Effector memory CD4-positive, alpha-beta T cell (primary cell): ENCODE results near the gene HBP1.

ENCODE experiments used
- DNase-seq, 3 donors: peaks; one replicate each; pipeline ENCODE4 v3.0.0-alpha.2; 2020
- H3K27ac ChIP-seq: 2 replicates; pipeline ENCODE4 v1.7.0; 2013; ENCODE audit warnings: mild to moderate bottlenecking, low read length, moderate library complexity; ENCODE audit not compliant: insufficient read depth, poor library complexity, severe bottlenecking
- H3K27me3 ChIP-seq: replicated peaks from 2 replicates; pipeline ENCODE4 v1.7.0; 2013; ENCODE audit warnings: mild to moderate bottlenecking, low read length; ENCODE audit not compliant: insufficient read depth, control insufficient read depth, poor library complexity, severe bottlenecking
- H3K36me3 ChIP-seq: 2 replicates; pipeline ENCODE4 v1.7.0; 2013; ENCODE audit warnings: mild to moderate bottlenecking, low read length, moderate library complexity; ENCODE audit not compliant: control insufficient read depth, insufficient read depth
- H3K4me1 ChIP-seq: 2 replicates; pipeline ENCODE4 v1.7.0; 2013; ENCODE audit warnings: low read length, mild to moderate bottlenecking; ENCODE audit not compliant: control insufficient read depth, insufficient read depth, poor library complexity, severe bottlenecking
- H3K4me3 ChIP-seq: 2 replicates; pipeline ENCODE4 v1.7.0; 2013; ENCODE audit warnings: low read length, low read depth, mild to moderate bottlenecking; ENCODE audit not compliant: insufficient read depth, poor library complexity, severe bottlenecking
- H3K9me3 ChIP-seq: 2 replicates; pipeline ENCODE4 v1.7.0; 2013; ENCODE audit warnings: mild to moderate bottlenecking, low read length, moderate library complexity; ENCODE audit not compliant: control insufficient read depth

The HBP1 gene

DNA sequence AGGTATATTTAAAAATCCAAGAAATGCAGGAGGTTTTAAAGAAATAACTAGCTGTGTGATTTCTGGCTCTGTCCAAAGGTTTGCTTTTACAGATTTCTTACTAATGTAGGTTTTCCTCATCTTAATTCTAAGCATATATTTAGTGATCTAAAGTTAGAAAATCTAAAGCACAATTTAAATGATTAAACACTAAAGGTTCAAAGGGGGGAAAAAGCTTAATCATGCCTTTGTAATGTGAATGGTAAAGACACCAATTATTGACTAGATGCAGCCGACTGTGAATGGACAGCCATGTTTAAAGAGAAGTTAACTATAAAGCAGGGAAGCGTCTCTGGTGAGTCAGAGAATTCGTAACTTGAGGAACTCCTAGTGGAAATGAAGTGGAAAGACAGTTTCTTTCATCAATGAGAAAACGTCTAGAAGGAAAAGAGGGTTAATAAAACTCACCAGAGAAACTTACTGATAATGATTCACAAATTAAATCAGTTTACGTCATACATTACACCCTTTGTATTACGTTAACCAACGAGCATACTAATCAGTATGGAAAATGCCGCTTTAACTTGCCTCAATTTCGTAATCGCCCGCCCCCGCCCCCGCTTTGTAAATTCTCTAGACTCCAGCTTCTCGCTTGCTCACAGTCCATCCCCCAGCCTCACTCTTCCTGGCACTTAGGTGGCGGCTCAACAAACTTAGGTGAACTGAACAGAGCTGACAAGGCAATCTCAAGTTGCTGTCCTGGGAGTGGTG lies 1.1 kb upstream of the HBP1 start:
- peak overlapping the region; percentile 54 for H3K4me3 ChIP-seq
- no peaks in the 10 kb centered on the region for H3K4me1 ChIP-seq
- peak; percentile 57 to 70 (median 58) for DNase-seq
- H3K36me3 ChIP-seq = peaks cover 9% of the 10 kb centered on the region
- peak overlapping the region; percentile 99 for H3K27ac ChIP-seq
- no peaks in the 10 kb centered on the region for H3K9me3 ChIP-seq
- no peaks in the 10 kb centered on the region for H3K27me3 ChIP-seq

DNA sequence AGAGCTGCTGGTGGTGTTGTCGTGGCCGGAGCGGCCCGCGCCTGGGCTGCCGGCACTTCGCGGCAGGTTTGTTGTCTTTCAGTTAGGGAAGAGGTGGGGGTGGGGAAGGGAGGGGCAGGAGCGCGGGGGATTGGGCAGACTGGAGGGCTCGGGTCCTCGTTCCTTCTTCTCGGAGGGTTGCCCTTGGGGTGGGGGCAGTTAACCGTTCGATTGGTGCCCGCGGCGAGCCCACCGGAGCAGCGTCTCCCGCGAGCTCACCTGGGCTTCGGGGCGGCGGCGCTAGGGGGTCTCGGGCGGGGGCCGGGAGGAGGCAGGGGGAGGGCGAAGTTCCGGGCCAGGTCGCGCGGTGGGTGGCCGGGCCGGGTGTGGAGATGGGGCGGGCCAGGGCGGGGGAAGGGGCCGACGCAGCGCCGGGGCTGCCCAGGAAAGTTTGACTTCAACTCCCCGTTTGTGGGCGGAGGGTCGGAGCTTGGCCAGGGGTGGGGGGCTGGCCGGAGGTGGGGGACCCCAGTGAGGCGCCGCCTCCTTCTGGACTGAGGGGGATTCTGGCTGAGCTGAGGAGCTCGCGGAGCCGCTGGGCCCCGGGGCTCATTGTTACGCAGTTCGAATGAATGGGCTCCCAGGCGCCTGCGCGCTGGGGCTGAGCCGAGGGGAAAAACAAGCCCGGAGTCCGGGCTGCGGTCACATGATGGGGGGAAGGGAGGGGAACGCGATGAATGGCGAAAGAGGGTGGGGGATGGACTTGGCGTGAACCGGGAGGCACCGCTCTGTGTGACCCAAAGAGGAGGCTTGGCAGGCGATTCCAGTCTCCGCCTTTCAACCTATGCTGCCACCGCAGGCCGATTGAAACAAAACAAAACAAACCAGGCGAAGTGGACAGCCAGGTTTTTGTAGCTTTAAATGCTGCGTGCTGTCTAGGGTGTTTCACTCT lies 582 bp downstream of the HBP1 start:
- H3K4me1 ChIP-seq = peaks cover 6% of the 10 kb centered on the region

DNA sequence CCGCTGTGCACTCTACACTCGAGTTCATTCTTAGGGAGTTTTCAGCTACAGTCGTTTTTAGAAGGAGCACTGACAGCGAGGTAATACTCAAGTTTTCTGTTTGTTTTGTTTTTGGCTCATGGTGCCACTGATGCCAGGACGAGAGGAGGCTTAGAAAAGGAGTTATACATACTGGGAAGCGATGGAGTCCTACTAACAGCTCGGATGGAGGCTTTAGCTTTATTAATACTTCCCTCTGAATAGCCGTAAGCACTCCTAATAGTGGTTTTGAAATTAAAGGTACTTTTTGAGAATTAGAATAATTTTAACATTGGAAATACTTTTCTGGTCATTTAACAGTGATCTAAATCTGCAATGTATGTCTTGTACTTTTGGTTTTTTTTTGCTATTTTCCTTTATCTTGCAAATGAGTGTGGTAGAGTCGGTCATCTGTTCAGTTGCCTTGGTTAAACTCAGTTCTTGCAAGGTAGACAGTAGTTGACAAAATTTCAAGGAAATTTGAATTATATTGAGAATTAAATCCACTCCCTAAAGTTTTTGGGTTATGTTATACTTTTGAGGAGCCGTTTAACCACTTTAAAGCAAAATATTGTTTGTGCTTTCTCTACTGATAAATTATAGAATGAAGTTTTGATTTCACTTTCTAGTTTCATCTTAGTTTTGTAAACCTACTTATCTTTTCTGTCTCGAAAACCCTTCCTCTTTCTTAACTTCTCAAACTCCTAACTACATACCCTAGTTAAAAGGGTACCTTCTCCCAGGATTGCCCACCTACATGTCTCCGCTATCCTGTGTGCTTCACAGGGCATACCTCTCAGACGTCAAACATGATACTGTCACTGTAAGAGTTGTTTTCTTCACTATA lies 1.5 kb downstream of the HBP1 start:
- Histone ChIP-seq H3K27me3 (no peaks in the 10 kb centered on the region), H3K9me3 (no peaks in the 10 kb centered on the region), H3K4me1 (peaks cover 7% of the 10 kb centered on the region), H3K27ac (peak overlapping the region; percentile 99), H3K4me3 (peak overlapping the region; percentile 97), H3K36me3 (peaks cover 9% of the 10 kb centered on the region)
- no peak for DNase-seq

More for the DNA sequence above, 582 bp downstream of the HBP1 start:
- Histone ChIP-seq H3K27me3 (no peaks in the 10 kb centered on the region), H3K27ac (peak overlapping the region; percentile 99), H3K36me3 (peaks cover 9% of the 10 kb centered on the region), H3K9me3 (no peaks in the 10 kb centered on the region), H3K4me3 (peak overlapping the region; percentile 97)
- peak; percentile 76 to 86 (median 82) for DNase-seq

DNA sequence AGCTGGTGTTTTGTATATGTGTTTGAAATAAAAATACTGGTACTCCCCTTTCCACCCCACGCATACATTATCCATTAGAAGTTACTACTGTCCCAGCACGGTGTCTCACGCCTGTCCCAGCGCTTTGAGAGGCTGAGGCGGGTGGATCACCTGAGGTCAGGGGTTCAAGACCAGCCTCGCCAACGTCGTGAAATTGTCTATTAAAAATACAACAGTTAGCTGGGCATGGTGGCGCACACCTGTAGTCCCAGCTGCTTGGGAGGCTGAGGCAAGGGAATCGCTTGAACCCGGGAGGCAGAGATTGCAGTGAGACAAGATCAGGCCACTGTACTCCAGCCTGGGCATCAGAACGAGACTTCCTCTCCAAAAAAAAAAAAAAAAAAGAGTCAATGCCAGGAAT lies 2.7 kb downstream of the HBP1 start:
- Histone ChIP-seq H3K36me3 (peaks cover 9% of the 10 kb centered on the region), H3K4me1 (peaks cover 12% of the 10 kb centered on the region), H3K4me3 (no peak overlapping the region)

DNA sequence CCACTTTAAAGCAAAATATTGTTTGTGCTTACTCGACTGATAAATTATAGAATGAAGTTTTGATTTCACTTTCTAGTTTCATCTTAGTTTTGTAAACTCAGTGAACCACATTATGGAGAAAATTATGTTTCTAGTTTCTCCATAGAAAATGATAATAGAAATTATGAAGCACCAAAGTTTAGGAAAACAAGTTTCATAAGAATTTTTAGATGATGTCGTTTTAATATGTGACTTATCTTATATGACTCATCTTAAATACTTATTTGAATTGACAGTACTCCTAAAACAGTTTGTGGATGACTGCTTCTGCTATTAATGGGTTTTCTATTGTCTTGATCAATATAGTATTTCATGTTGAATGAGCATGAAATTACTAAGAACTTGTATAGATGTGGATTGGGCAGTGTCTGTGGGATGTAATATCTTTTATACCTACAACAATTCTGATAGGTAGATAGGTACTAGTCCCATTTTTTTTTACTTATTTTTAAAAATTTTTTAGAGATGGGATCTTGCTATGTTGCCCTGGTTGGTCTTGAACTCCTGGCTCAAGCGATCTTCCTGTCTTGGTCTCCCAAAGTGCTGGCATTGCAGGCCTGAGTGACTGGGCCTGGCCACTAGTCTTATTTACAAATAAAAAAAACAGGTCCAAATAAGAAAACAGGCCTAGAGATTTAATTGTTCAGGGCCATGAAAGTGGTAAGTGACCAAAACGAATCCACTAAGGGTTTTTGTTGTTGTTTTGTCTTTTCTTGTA lies 3.7 kb downstream of the HBP1 start:
- Histone ChIP-seq H3K4me1 (peaks cover 12% of the 10 kb centered on the region), H3K9me3 (no peaks in the 10 kb centered on the region), H3K27ac (no peak overlapping the region), H3K27me3 (no peaks in the 10 kb centered on the region), H3K4me3 (no peak overlapping the region), H3K36me3 (peaks cover 9% of the 10 kb centered on the region)
- no peak for DNase-seq

More for the DNA sequence above, 2.7 kb downstream of the HBP1 start:
- H3K9me3 ChIP-seq = no peaks in the 10 kb centered on the region
- no peak overlapping the region for H3K27ac ChIP-seq
- DNase-seq = no peak
- H3K27me3 ChIP-seq = no peaks in the 10 kb centered on the region

DNA sequence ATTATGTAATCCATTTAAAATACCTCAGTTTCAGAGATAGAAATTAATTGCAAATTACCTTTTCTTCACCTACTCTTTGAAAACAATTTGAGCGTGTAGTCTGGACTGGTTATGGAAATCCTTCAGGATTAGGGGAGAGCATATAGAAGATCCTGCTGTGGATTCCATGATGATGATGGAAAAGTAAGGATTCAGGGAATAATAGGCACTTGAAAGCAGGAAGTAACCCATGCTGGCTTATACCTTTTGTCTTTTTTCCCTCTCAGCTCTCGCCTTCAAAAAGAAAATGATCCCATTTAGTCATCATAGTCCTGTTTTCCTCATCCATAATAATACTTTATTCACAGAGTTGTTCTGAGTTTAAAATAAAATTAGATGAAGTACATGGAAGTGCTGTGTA lies 4.4 kb downstream of the HBP1 start:
- H3K4me1 ChIP-seq = peaks cover 12% of the 10 kb centered on the region
- H3K27ac ChIP-seq = no peak overlapping the region
- no peak for DNase-seq

DNA sequence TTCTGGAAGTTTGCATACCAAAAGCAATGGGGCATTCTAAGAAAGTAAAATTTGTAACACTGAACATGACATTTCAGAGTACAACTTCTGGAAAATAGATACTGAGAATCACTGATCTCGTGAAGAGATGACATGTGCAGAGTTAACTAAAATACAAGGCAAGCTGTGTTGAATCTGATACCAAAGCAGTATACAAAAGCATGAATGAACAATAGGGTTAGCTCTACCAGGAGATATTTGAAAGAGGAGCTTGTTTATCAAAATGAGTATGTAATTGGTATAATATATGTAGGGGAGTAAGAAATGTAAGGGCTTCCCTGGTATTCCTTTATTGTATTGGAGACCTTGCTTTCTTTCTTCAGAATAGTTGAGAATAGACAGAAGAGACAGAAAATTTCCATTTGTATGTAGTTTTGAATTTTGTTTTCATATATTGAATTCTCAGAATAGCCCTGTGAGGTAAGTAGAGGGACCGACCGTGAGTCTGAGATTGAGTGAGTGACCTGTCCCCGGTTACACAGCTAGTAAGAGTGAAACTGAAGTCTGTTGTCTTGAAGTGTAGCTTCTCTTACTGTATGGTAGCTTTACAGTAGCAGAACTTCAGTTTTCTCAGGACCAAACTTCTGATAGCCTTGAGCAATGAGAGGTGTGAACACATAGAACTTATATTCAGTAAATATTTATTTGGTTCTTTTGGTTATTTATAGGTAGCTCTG lies 5.0 kb downstream of the HBP1 start:
- H3K27ac ChIP-seq = no peak overlapping the region

More for the DNA sequence above, 4.4 kb downstream of the HBP1 start:
- H3K27me3 ChIP-seq = no peaks in the 10 kb centered on the region
- H3K4me3 ChIP-seq = no peak overlapping the region
- H3K36me3 ChIP-seq = peaks cover 9% of the 10 kb centered on the region
- H3K9me3 ChIP-seq = no peaks in the 10 kb centered on the region

DNA sequence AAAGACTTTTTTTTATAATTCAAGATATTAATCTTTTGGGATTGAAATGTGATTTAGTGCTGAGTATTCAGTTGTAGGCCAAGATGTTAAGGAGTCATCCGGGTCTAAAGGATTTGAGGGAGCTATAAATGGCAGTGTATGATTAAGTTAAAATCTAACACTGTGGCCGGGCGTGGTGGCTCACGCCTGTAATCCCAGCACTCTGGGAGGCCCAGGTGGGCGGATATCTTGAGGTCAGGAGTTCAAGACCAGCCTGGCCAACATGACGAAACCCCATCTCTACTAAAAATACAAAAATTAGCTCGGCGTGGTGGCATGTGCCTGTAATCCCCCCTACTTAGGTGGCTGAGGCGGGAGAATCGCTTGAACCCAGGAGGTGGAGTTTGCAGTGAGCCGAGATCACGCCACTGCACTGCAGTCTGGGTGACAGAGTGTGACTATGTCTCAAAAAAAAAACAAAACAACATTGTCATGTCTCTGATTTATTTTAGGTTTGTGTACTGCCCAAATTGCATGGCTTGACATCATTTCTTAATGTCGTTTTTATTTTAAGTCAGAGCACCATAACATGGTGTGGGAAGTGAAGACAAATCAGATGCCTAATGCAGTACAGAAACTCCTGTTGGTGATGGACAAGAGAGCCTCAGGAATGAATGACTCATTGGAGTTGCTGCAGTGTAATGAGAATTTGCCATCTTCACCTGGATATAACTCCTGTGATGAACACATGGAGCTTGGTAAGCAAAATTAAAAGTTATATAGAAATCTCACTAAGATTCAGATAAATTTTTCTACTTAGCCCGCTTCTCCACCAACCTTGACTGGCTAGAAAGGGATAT lies 10.7 kb downstream of the HBP1 start:
- H3K9me3 ChIP-seq = no peaks in the 10 kb centered on the region
- H3K36me3 ChIP-seq = peaks cover 48% of the 10 kb centered on the region
- H3K4me1 ChIP-seq = peaks cover 6% of the 10 kb centered on the region
- no peak for DNase-seq
- H3K27ac ChIP-seq = no peak overlapping the region
- no peak overlapping the region for H3K4me3 ChIP-seq
- no peaks in the 10 kb centered on the region for H3K27me3 ChIP-seq

More for the DNA sequence above, 5.0 kb downstream of the HBP1 start:
- DNase-seq = no peak
- Histone ChIP-seq H3K27me3 (no peaks in the 10 kb centered on the region), H3K9me3 (no peaks in the 10 kb centered on the region), H3K4me3 (no peak overlapping the region), H3K36me3 (peaks cover 9% of the 10 kb centered on the region), H3K4me1 (peaks cover 12% of the 10 kb centered on the region)
